Activated T-helper 17 cell treated with anti-CD3 and anti-CD28 coated beads, Interleukin-2, amount 50 U/mL, for 72 hours (primary cell): Measurements from ENCODE around the gene NDC1. TPM values are rescaled to one million over a fixed set of nuclear protein-coding genes. Genes with fewer than 3 reads are reported as not detected.
"Not testable (repeated sequence)": the region's sequence is repeated elsewhere in the genome, so short reads cannot be mapped to it uniquely, and the experiment has no call there.

ENCODE experiments used
- ATAC-seq: fragments of 150-1000 bp; cut with Tn5 transposase; replicated peaks from 2 replicates; pipeline ENCODE4 v1.10.0; 2021; ENCODE audit warnings: mild to moderate bottlenecking, moderate library complexity
- H3K27ac Mint-ChIP-seq: one replicate; pipeline ENCODE4 v1.8.0; 2022; ENCODE audit warnings: mixed read lengths
- H3K27me3 Mint-ChIP-seq: one replicate; pipeline ENCODE4 v1.8.0; 2022; ENCODE audit warnings: mixed read lengths
- H3K36me3 Mint-ChIP-seq: one replicate; pipeline ENCODE4 v1.8.0; 2022; ENCODE audit warnings: low read depth, mild to moderate bottlenecking, mixed read lengths
- H3K4me1 Mint-ChIP-seq: one replicate; pipeline ENCODE4 v1.8.0; 2022; ENCODE audit warnings: mixed read lengths
- H3K4me3 Mint-ChIP-seq: one replicate; pipeline ENCODE4 v1.8.0; 2022; ENCODE audit warnings: mild to moderate bottlenecking, mixed read lengths
- H3K9me3 Mint-ChIP-seq: one replicate; pipeline ENCODE4 v1.8.0; 2022; ENCODE audit warnings: mixed read lengths
- total RNA-seq, 2 donors: library from RNA; stranded (reverse); gene quantifications; one replicate each; pipeline ENCODE4 v1.2.3, GENCODE V29; 2022

NDC1 gene
- total RNA-seq, 2 donors from 2014 or later, result 23.3 to 44.5 TPM

- Mint-ChIP-seq H3K36me3 (peaks cover 66% of the 10 kb centered on the region), H3K9me3 (no peaks in the 10 kb centered on the region), H3K27ac (peak overlapping the region; percentile 81), H3K4me1 (peaks cover 8% of the 10 kb centered on the region), H3K4me3 (peak overlapping the region; percentile 62), H3K27me3 (no peaks in the 10 kb centered on the region)
- ATAC-seq, result peak; percentile 39
Observed at GRCh38 chr1:53766194-53766742, 71.8 kb downstream of the NDC1 start.

GRCh38 chr1:53765657-53766056 lies 72.4 kb downstream of the NDC1 start:
- peak overlapping the region; percentile 81 for H3K27ac Mint-ChIP-seq

GRCh38 chr1:53763911-53764310 lies 74.2 kb downstream of the NDC1 start:
- Mint-ChIP-seq H3K4me1 (peaks cover 4% of the 10 kb centered on the region), H3K36me3 (peaks cover 45% of the 10 kb centered on the region), H3K27ac (no peak overlapping the region), H3K4me3 (no peak overlapping the region), H3K27me3 (no peaks in the 10 kb centered on the region), H3K9me3 (no peaks in the 10 kb centered on the region)
- ATAC-seq, result peak; percentile 31

More at GRCh38 chr1:53765657-53766056, 72.4 kb downstream of the NDC1 start:
- no peak for ATAC-seq
- Mint-ChIP-seq H3K36me3 (peaks cover 60% of the 10 kb centered on the region), H3K4me3 (peak overlapping the region; percentile 62), H3K4me1 (peaks cover 4% of the 10 kb centered on the region), H3K9me3 (no peaks in the 10 kb centered on the region), H3K27me3 (no peaks in the 10 kb centered on the region)

- ATAC-seq, result no peak
- no peak overlapping the region for H3K4me3 Mint-ChIP-seq
- H3K9me3 Mint-ChIP-seq, result no peaks in the 10 kb centered on the region
- H3K36me3 Mint-ChIP-seq, result peaks cover 41% of the 10 kb centered on the region
- H3K27ac Mint-ChIP-seq, result no peak overlapping the region
- no peaks in the 10 kb centered on the region for H3K27me3 Mint-ChIP-seq
- H3K4me1 Mint-ChIP-seq, result peaks cover 4% of the 10 kb centered on the region
Observed at GRCh38 chr1:53763461-53763860, 74.6 kb downstream of the NDC1 start.

GRCh38 chr1:53760497-53760896 lies 77.6 kb downstream of the NDC1 start:
- not testable (repeated sequence) for H3K4me1 Mint-ChIP-seq, H3K27ac Mint-ChIP-seq, ATAC-seq, H3K27me3 Mint-ChIP-seq, H3K4me3 Mint-ChIP-seq, H3K9me3 Mint-ChIP-seq
- peaks cover 11% of the 10 kb centered on the region for H3K36me3 Mint-ChIP-seq

DNA sequence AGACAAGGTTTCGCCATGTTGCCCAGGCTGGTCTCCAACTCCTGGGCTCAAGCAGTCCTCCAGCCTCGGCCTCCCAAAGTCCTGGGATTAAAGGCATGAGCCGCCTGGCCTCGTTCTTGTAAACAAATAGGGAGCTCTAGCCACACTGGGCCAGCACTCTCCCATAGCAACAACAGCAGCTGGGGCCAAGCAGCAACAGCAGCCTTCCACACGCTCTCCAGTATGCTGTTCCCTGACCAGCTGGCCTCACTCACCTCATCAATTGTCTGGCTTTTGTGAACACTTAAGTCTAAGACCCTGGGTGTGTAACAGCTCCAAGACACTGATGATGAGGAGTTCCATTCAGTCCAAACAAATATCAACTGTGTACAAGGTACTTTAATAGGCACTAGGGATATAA lies 82.2 kb downstream of the NDC1 start:
- H3K9me3 Mint-ChIP-seq, result no peaks in the 10 kb centered on the region
- H3K27ac Mint-ChIP-seq, result no peak overlapping the region
- no peak for ATAC-seq
- H3K4me3 Mint-ChIP-seq, result no peak overlapping the region
- no peaks in the 10 kb centered on the region for H3K27me3 Mint-ChIP-seq
- no peaks in the 10 kb centered on the region for H3K36me3 Mint-ChIP-seq
- H3K4me1 Mint-ChIP-seq, result no peaks in the 10 kb centered on the region

DNA sequence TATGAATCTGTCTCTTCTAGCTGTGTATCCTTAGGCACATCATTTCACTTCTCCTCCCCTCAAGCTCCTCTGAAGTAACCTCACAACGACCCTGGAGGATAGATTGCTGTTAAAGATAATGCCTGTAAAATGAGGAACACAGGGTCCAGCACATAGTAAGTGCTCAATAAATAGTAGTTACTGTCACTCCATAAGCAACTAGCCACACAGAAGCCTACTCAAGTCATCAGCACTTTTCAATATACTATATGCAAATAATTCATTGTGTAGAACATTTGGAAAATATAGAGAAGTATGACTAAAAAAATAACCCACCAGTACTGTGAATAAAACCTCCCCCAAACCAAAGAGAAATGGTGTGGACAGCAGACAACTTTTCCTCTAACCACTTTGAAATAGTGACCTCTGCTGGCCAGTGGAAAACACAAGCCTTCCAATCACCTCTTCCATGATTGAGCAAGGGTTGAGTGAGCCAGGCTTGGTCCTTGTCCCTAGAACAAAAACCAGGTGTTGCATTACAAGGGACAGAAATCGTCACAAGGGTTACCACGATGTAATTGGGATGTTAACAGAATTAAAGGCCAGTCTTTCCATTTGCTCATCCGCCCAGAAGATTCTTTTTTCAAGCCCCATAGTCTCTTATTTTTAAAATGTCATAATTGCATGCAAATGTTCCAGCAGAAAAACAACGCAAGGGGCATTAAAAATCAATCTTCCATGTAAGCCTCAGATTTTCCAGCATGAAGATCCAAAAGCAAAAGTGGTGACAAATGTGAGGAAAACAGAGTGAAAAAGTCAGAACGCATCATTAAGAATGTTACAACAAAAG lies 83.4 kb downstream of the NDC1 start:
- Mint-ChIP-seq H3K9me3 (no peaks in the 10 kb centered on the region), H3K27ac (no peak overlapping the region), H3K4me1 (no peaks in the 10 kb centered on the region), H3K4me3 (no peak overlapping the region), H3K27me3 (no peaks in the 10 kb centered on the region), H3K36me3 (no peaks in the 10 kb centered on the region)
- ATAC-seq, result peak; percentile 32

GRCh38 chr1:53752281-53752680 lies 85.8 kb downstream of the NDC1 start:
- ATAC-seq, result no peak
- H3K4me1 Mint-ChIP-seq, result no peaks in the 10 kb centered on the region
- H3K27ac Mint-ChIP-seq, result no peak overlapping the region
- H3K4me3 Mint-ChIP-seq, result no peak overlapping the region
- no peaks in the 10 kb centered on the region for H3K36me3 Mint-ChIP-seq
- no peaks in the 10 kb centered on the region for H3K27me3 Mint-ChIP-seq
- no peaks in the 10 kb centered on the region for H3K9me3 Mint-ChIP-seq

DNA sequence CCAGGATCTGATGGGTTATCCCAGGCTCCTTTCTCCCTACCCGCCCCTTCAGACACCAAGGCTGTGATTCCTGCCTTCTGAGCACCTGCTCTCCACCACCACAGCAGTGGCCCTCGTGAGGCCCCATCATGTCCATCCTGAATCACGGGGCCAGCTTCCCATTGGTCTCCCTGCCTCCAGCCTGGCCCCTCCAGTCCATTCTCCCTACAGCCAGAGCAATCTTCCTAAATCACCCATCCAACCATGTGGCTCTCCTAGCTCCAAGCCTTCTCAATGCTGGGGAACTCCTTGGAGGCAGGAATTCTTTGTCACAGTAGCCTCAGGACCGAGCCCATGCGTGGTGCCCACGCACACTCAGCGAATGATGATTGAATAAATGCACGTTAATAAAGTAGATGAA lies 90.3 kb downstream of the NDC1 start:
- Mint-ChIP-seq H3K4me1 (no peaks in the 10 kb centered on the region), H3K36me3 (no peaks in the 10 kb centered on the region), H3K27ac (no peak overlapping the region), H3K4me3 (no peak overlapping the region), H3K27me3 (peaks cover 4% of the 10 kb centered on the region), H3K9me3 (peaks cover 4% of the 10 kb centered on the region)
- ATAC-seq, result no peak

DNA sequence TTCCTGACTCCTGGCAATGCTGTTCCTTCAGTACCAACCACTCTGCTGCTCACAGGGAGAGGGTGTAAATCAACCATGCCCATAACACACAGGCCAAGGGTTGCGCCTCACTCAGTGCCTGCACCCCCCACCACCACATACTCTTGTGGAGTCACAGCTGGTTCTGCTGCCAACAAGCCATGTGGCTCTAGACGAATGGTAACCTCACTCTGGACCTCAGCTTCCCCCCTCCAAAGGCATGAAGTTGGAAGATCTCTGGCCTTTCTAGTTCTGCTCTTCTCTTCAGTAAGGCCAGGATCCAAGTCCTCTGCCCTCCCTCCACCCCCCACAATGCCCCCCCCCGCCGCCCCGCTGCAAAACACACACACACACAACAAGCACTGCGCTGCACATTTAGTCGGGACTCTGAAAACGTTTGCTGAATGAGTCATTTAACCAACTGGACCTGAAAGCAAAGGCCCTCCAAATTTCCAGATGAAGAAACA lies 97.4 kb downstream of the NDC1 start:
- ATAC-seq, result no peak
- no peak overlapping the region for H3K4me3 Mint-ChIP-seq
- H3K36me3 Mint-ChIP-seq, result no peaks in the 10 kb centered on the region
- H3K4me1 Mint-ChIP-seq, result no peaks in the 10 kb centered on the region
- peaks cover 12% of the 10 kb centered on the region for H3K9me3 Mint-ChIP-seq
- H3K27me3 Mint-ChIP-seq, result peaks cover 21% of the 10 kb centered on the region
- no peak overlapping the region for H3K27ac Mint-ChIP-seq

- Mint-ChIP-seq H3K27me3 (peaks cover 34% of the 10 kb centered on the region), H3K27ac (no peak within 1 kb of the TSS), H3K4me3 (peak within 1 kb of the TSS; percentile 57), H3K4me1 (no peaks in the 10 kb centered on the region), H3K9me3 (peaks cover 12% of the 10 kb centered on the region), H3K36me3 (no peaks in the 10 kb centered on the region)
- peak; percentile 92 for ATAC-seq
Observed at GRCh38 chr1:53739109-53739681, 98.9 kb downstream of the NDC1 start, which contains the start of gene GLIS1. Gene GLIS1 (minus strand): TSS chr1:53739164. CDS start chr1:53738064, 1,100 bp downstream.

DNA sequence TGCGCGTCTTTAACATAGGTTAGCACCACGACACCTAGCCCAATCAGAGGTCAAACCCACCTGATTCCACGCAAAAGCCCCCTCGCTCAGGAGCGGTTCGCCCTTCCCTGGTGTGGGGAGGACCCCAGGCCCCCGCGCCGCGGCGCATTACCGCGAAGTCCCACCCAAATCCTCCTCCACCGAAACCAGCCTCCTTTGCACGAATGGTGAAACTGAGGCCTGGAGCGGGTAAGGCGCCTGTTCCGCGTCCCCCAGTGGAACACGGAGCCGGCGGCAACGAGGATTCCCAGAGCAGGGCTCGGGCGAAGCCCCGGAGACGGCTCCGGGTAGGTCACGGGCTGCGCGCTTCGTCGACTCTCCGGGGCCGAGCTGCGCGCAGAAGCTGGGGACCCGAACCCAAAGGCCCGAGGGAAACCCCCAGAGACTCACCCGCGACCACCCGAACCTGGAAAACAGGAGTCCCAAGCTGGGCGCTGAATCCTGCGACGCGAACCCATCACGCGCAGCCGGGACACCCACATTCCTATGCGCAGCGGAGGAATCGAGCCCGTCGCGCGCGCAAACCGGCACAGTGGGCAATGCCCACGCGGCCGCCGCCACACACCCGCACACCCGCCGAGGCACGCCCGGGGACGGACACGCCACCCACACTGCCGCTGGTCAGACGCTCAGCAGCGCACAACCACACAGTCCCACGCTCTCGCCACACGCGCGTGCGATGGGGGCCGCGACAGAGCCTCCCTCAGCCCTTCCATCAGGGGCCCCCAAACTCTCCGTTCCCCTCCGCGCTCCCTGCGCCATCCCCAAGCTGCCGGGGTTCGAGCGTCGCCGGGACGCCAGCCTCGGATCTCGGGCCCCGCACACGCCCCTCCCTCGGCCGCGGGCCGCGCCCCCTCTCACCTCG lies 99.6 kb downstream of the NDC1 start:
- Mint-ChIP-seq H3K36me3 (no peaks in the 10 kb centered on the region), H3K4me3 (peak overlapping the region; percentile 6), H3K9me3 (peaks cover 12% of the 10 kb centered on the region), H3K27me3 (peaks cover 34% of the 10 kb centered on the region), H3K27ac (no peak overlapping the region), H3K4me1 (no peaks in the 10 kb centered on the region)
- ATAC-seq, result peak; percentile 18

- peaks cover 6% of the 10 kb centered on the region for H3K9me3 Mint-ChIP-seq
- H3K27me3 Mint-ChIP-seq, result peaks cover 29% of the 10 kb centered on the region
- H3K36me3 Mint-ChIP-seq, result no peaks in the 10 kb centered on the region
- H3K27ac Mint-ChIP-seq, result no peak overlapping the region
- H3K4me1 Mint-ChIP-seq, result no peaks in the 10 kb centered on the region
- no peak overlapping the region for H3K4me3 Mint-ChIP-seq
- no peak for ATAC-seq
Observed at GRCh38 chr1:53737648-53738204, 100.4 kb downstream of the NDC1 start.

GRCh38 chr1:53736290-53736689 lies 101.8 kb downstream of the NDC1 start:
- Mint-ChIP-seq H3K9me3 (no peaks in the 10 kb centered on the region), H3K27ac (no peak overlapping the region), H3K4me3 (no peak overlapping the region), H3K27me3 (peaks cover 27% of the 10 kb centered on the region), H3K36me3 (no peaks in the 10 kb centered on the region), H3K4me1 (no peaks in the 10 kb centered on the region)
- no peak for ATAC-seq
